ENCODE measurements around the gene B3GALT2. TPM values are rescaled to one million over a fixed set of nuclear protein-coding genes. Genes with fewer than 3 reads are reported as not detected.
"Not testable (repeated sequence)": the region's sequence is repeated elsewhere in the genome, so short reads cannot be mapped to it uniquely, and the experiment has no call there.

Gene B3GALT2
- total RNA-seq, 4 donors from 2014 or later: 0.11 TPM; not detected in 3

DNA sequence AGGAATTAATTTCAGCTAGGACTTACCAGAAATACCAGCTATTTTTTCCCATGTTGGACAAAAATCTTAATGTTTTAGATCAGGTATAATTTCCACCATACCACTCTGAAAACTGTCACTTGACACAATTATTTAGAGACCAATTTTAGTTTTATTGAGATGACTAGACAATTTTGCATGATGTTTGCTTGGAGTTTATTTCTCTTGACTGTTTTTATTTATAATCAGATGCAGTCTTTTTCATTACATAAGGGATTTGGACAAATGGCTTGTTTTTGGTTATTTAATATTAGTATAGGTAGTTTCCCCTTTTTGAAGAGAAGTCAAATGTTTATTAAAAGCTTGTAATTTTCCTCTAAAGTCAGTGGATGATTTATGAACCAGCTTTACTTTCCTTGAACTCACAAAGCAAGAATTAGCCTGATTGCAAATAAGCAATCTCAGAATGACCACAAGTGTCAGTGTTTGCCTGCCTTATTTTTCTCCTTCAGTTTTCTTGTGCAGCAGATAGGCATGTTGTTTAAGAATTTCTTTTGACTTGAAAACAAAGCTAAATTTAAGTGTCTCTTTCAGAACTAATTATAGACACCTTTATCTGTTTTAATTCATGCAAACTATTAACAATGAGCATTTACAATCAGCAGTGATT lies 3.8 kb upstream of the B3GALT2 start:
- intact Hi-C loops (cut with DNase I; ENCODE audit: low total_unique reads): no loop called here
- no peak for ATAC-seq
- Histone ChIP-seq H3K9me3 (no peaks in the 10 kb centered on the region), H3K27me3 (no peaks in the 10 kb centered on the region), H3K4me1 (peaks cover 39 to 44% of the 10 kb centered on the region in 2 donors), H3K27ac (no peak overlapping the region), H3K4me3 (no peak overlapping the region), H3K36me3 (no peaks in the 10 kb centered on the region)
- DNase-seq: no peak
- no peak for TF ChIP-seq POLR2A (IDR thresholded peaks at IDR 0.05)
- no peak for TF ChIP-seq CTCF (IDR thresholded peaks at IDR 0.05 in 4 of 5, conservative IDR thresholded peaks at IDR 0.05 in 1 of 5)
- in situ Hi-C loops (cut with MboI; ENCODE audit: low sequenced_read_pairs in 4 of 4): loop anchor here in 1 of 4 donors (25.0 kb wide), 1 partner anchor 1097 kb away; no protein-coding TSS in a partner anchor

DNA sequence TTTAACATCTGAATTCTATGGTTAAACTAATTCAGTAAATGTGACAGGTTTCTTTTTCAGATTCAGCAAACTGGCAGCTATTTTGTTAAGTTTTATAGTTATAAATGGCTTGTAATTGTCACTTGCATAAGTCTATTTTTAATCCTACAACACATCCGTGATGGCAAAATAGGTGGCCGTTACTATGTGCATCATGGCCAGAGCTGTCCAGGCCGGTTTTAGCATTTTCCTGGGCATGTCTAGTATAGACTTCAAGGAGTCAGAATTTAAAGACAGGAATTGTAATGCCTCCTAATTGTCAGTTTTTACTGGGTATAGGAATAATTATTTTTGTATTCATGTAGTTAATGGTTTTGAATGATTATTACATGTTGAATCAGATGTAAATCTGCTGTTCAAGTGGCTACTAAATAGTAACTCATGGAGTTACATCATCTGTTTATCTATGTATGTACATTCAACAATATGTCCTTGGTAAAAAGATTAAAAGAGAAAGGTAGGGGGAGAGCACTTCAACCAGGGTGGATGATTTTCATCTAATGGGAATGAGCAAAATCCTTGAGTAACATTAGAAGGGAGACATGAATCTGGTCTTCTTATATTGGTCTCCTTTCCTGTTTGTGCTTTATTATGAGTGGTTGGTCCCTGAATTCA lies 3.2 kb upstream of the B3GALT2 start:
- peaks cover 45 to 48% of the 10 kb centered on the region in 2 donors for H3K4me1 ChIP-seq

DNA sequence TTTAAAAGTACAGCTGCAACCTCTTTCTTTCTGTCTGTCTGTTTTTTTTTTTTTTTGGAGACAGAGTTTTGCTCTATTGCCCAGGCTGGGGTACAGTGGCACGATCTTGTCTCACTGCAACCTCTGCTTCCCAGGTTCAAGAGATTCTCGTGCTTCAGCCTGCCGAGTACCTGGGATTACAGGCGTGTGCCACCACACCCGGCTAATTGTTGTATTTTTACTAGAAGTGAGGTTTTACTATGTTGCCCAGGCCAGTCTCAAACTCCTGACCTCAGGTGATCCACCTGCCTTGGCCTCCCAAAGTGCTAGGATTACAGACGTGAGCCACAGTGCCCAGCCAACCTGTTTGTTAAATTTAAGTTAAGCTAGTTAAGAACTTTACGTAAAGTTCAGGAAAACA lies 2.5 kb upstream of the B3GALT2 start:
- H3K4me3 ChIP-seq; DNase-seq; H3K27me3 ChIP-seq; intact Hi-C loops (cut with DNase I; ENCODE audit: low total_unique reads); ATAC-seq; H3K9me3 ChIP-seq; H3K36me3 ChIP-seq; H3K27ac ChIP-seq: not testable (repeated sequence)
- in situ Hi-C loops (cut with MboI; ENCODE audit: low sequenced_read_pairs in 4 of 4): loop anchor here in 1 of 4 donors (25.0 kb wide), 1 partner anchor 1098 kb away; no protein-coding TSS in a partner anchor
- H3K4me1 ChIP-seq: peaks cover 47 to 49% of the 10 kb centered on the region in 2 donors

More for the DNA sequence above, 3.2 kb upstream of the B3GALT2 start:
- no peaks in the 10 kb centered on the region for H3K9me3 ChIP-seq
- H3K4me3 ChIP-seq: no peak overlapping the region
- H3K27me3 ChIP-seq: no peaks in the 10 kb centered on the region
- intact Hi-C loops (cut with DNase I; ENCODE audit: low total_unique reads) (no loop called here), in situ Hi-C loops (cut with MboI; ENCODE audit: low sequenced_read_pairs in 4 of 4) (loop anchor here in 1 of 4 donors (25.0 kb wide), 1 partner anchor 1098 kb away; no protein-coding TSS in a partner anchor)
- no peak overlapping the region for H3K27ac ChIP-seq
- no peaks in the 10 kb centered on the region for H3K36me3 ChIP-seq
- TF ChIP-seq POLR2A (IDR thresholded peaks at IDR 0.05) (no peak), CTCF (IDR thresholded peaks at IDR 0.05 in 4 of 5, conservative IDR thresholded peaks at IDR 0.05 in 1 of 5) (no peak)
- ATAC-seq (peak in 1 of 2 donors; percentile 49), DNase-seq (peak in 1 of 2 donors; percentile 18)

GRCh38 chr1:193187114-193187513 lies 701 bp upstream of the B3GALT2 start:
- no peaks in the 10 kb centered on the region for H3K27me3 ChIP-seq
- no peak for ATAC-seq
- H3K4me3 ChIP-seq: no peak overlapping the region
- H3K36me3 ChIP-seq: no peaks in the 10 kb centered on the region
- peaks cover 62 to 64% of the 10 kb centered on the region in 2 donors for H3K4me1 ChIP-seq
- in situ Hi-C loops (cut with MboI; ENCODE audit: low sequenced_read_pairs in 4 of 4) (loop anchor here in 1 of 4 donors (25.0 kb wide), 1 partner anchor 1100 kb away; no protein-coding TSS in a partner anchor), intact Hi-C loops (cut with DNase I; ENCODE audit: low total_unique reads) (no loop called here)
- DNase-seq: no peak
- no peak overlapping the region for H3K27ac ChIP-seq
- TF ChIP-seq POLR2A (IDR thresholded peaks at IDR 0.05): no peak
- TF ChIP-seq CTCF (IDR thresholded peaks at IDR 0.05 in 4 of 5, conservative IDR thresholded peaks at IDR 0.05 in 1 of 5): no peak
- no peaks in the 10 kb centered on the region for H3K9me3 ChIP-seq

GRCh38 chr1:193185211-193185610 lies 1.2 kb downstream of the B3GALT2 start:
- no peak for TF ChIP-seq CTCF (IDR thresholded peaks at IDR 0.05 in 4 of 5, conservative IDR thresholded peaks at IDR 0.05 in 1 of 5)
- no peak for TF ChIP-seq POLR2A (IDR thresholded peaks at IDR 0.05)
- intact Hi-C loops (cut with DNase I; ENCODE audit: low total_unique reads): no loop called here
- Histone ChIP-seq H3K9me3 (no peaks in the 10 kb centered on the region), H3K4me3 (no peak overlapping the region), H3K4me1 (peaks cover 66 to 67% of the 10 kb centered on the region in 2 donors), H3K27ac (no peak overlapping the region), H3K27me3 (no peaks in the 10 kb centered on the region), H3K36me3 (no peaks in the 10 kb centered on the region)
- in situ Hi-C loops (cut with MboI; ENCODE audit: low sequenced_read_pairs in 4 of 4): loop anchor here in 1 of 4 donors (25.0 kb wide), 1 partner anchor 1102 kb away; no protein-coding TSS in a partner anchor
- DNase-seq: no peak
- no peak for ATAC-seq

Measured in gastrocnemius medialis (tissue), 4 donors.